Hematopoietic multipotent progenitor cell treated with erythropoietin and hydrocortisone succinate and interleukin-3 and kit ligand, for 6 days (in vitro differentiated cells): ENCODE measurements around the gene RASGRP4.

ENCODE experiments used
- DNase-seq: peaks from one replicate; pipeline ENCODE4 v3.0.0-alpha.2; 2015

The RASGRP4 gene

GRCh38 chr19:38387550-38388348, 38.3 kb downstream of the RASGRP4 start, which contains the start of gene GGN:
Gene GGN, minus strand, starts transcription at chr19:38388034. Its CDS starts 773 bp downstream, at chr19:38387261.
- peak; percentile 86 for DNase-seq

- DNase-seq, result peak; percentile 57
Observed at GRCh38 chr19:38386971-38387549, 39.0 kb downstream of the RASGRP4 start.

- no peak for DNase-seq
Observed at GRCh38 chr19:38386300-38386970, 39.6 kb downstream of the RASGRP4 start.

- peak; percentile 64 for DNase-seq
Observed at GRCh38 chr19:38385804-38386257, 40.2 kb downstream of the RASGRP4 start.

- DNase-seq, result no peak
Observed at GRCh38 chr19:38385057-38385803, 40.8 kb downstream of the RASGRP4 start.

- DNase-seq, result peak; percentile 45
Observed at GRCh38 chr19:38384209-38385027, 41.6 kb downstream of the RASGRP4 start.

- no peak for DNase-seq
Observed at GRCh38 chr19:38383743-38384142, 42.3 kb downstream of the RASGRP4 start.

- no peak for DNase-seq
Observed at GRCh38 chr19:38383184-38383583, 42.8 kb downstream of the RASGRP4 start.

- no peak for DNase-seq
Observed at GRCh38 chr19:38381138-38381537, 44.9 kb downstream of the RASGRP4 start.

- DNase-seq, result no peak
Observed at GRCh38 chr19:38378866-38379265, 47.2 kb downstream of the RASGRP4 start.

- DNase-seq, result no peak
Observed at GRCh38 chr19:38377052-38377451, 49.0 kb downstream of the RASGRP4 start.

GRCh38 chr19:38376576-38376975, 49.4 kb downstream of the RASGRP4 start:
- DNase-seq, result no peak

GRCh38 chr19:38375748-38376147, 50.3 kb downstream of the RASGRP4 start:
- no peak for DNase-seq

GRCh38 chr19:38375098-38375493, 50.9 kb downstream of the RASGRP4 start:
- peak; percentile 45 for DNase-seq

GRCh38 chr19:38374332-38375097, 51.5 kb downstream of the RASGRP4 start, which contains the start of gene PSMD8:
Gene PSMD8, plus strand, starts transcription at chr19:38374571. Its CDS starts 31 bp downstream, at chr19:38374602.
- peak; percentile 100 for DNase-seq

- no peak for DNase-seq
Observed at GRCh38 chr19:38373907-38374331, 52.1 kb downstream of the RASGRP4 start.

- no peak for DNase-seq
Observed at GRCh38 chr19:38371081-38371480, 54.9 kb downstream of the RASGRP4 start.

GRCh38 chr19:38370299-38370698, 55.7 kb downstream of the RASGRP4 start:
- no peak for DNase-seq

- no peak for DNase-seq
Observed at GRCh38 chr19:38369584-38369983, 56.4 kb downstream of the RASGRP4 start.

- no peak for DNase-seq
Observed at GRCh38 chr19:38367041-38367440, 59.0 kb downstream of the RASGRP4 start.
